Ramos (cell line): Measurements from ENCODE around the gene NUP62.
"Not testable (repeated sequence)": the region's sequence is repeated elsewhere in the genome, so short reads cannot be mapped to it uniquely, and the experiment has no call there.

Experiments used
- in situ Hi-C: fragments of 300-500 bp; cut with MboI; formaldehyde crosslinking; loops from one replicate; pipeline ENCODE4 v1.14.3; 2022; ENCODE audit warnings: low sequenced_read_pairs; ENCODE audit not compliant: unreplicated experiment

Gene NUP62

GRCh38 chr19:49952906-49953305 is 23.6 kb upstream of the NUP62 start:
- in situ Hi-C loops: no loop called here

- in situ Hi-C loops: no loop called here
Measured at GRCh38 chr19:49952479-49952836, 23.2 kb upstream of the NUP62 start.

- in situ Hi-C loops: no loop called here
Measured at GRCh38 chr19:49951806-49952478, 22.6 kb upstream of the NUP62 start.

- in situ Hi-C loops: no loop called here
Measured at GRCh38 chr19:49950956-49951526, 21.7 kb upstream of the NUP62 start.

- in situ Hi-C loops: no loop called here
Measured at GRCh38 chr19:49950590-49950948, 21.3 kb upstream of the NUP62 start.

- in situ Hi-C loops: no loop called here
Measured at GRCh38 chr19:49949742-49950589, 20.7 kb upstream of the NUP62 start.

- in situ Hi-C loops: no loop called here
Measured at GRCh38 chr19:49946415-49946814, 17.1 kb upstream of the NUP62 start.

GRCh38 chr19:49944567-49944966 is 15.3 kb upstream of the NUP62 start:
- in situ Hi-C loops: not testable (repeated sequence)

- in situ Hi-C loops: no loop called here
Measured at GRCh38 chr19:49940482-49940791, 11.1 kb upstream of the NUP62 start.

- in situ Hi-C loops: no loop called here
Measured at GRCh38 chr19:49939721-49940481, 10.6 kb upstream of the NUP62 start.

- in situ Hi-C loops: no loop called here
Measured at GRCh38 chr19:49938662-49939061, 9.4 kb upstream of the NUP62 start.

GRCh38 chr19:49937750-49938381 is 8.6 kb upstream of the NUP62 start:
- in situ Hi-C loops: no loop called here

- in situ Hi-C loops: no loop called here
Measured at GRCh38 chr19:49936549-49936948, 7.2 kb upstream of the NUP62 start.

GRCh38 chr19:49933643-49934042 is 4.3 kb upstream of the NUP62 start:
- in situ Hi-C loops: no loop called here

- in situ Hi-C loops: no loop called here
Measured at GRCh38 chr19:49932731-49933131, 3.4 kb upstream of the NUP62 start.

- in situ Hi-C loops: no loop called here
Measured at GRCh38 chr19:49932041-49932451, 2.7 kb upstream of the NUP62 start.

GRCh38 chr19:49931293-49932040 is 2.2 kb upstream of the NUP62 start:
- in situ Hi-C loops: no loop called here

GRCh38 chr19:49930483-49931011 is 1.2 kb upstream of the NUP62 start:
- in situ Hi-C loops: no loop called here

GRCh38 chr19:49929611-49930482 is 543 bp upstream of the NUP62 start:
- in situ Hi-C loops: no loop called here
